Activated CD8-positive, alpha-beta T cell treated with anti-CD3 and anti-CD28 coated beads for 36 hours (primary cell): ENCODE results near the gene DCC. TPM values are rescaled to one million over a fixed set of nuclear protein-coding genes. Genes with fewer than 3 reads are reported as not detected.

Experiments
- ATAC-seq: fragments of 200-7000 bp; cut with Tn5 transposase; one replicate; pipeline ENCODE4 v1.10.0; 2021; ENCODE audit warnings: mild to moderate bottlenecking, moderate library complexity
- CTCF ChIA-PET: fragments of 350-600 bp; sonication (Branson Sonifier 250); formaldehyde crosslinking; loops from one replicate; lab custom pipeline; 2021; ENCODE audit warnings: antibody characterized with exemption; lab: Charles Lee
- POLR2A ChIA-PET: fragments of 350-600 bp; sonication (Branson Sonifier 250); formaldehyde crosslinking; loops from one replicate; lab custom pipeline; 2021; ENCODE audit warnings: antibody characterized with exemption; lab: Charles Lee
- DNase-seq: peaks from one replicate; pipeline ENCODE4 v3.0.0-alpha.2; 2020
- H3K27ac Mint-ChIP-seq: one replicate; pipeline ENCODE4 v1.8.0; 2021; ENCODE audit warnings: mild to moderate bottlenecking, mixed read lengths
- H3K27me3 Mint-ChIP-seq: one replicate; pipeline ENCODE4 v1.8.0; 2021; ENCODE audit warnings: mixed read lengths
- H3K36me3 Mint-ChIP-seq: one replicate; pipeline ENCODE4 v1.8.0; 2021; ENCODE audit warnings: low read depth, mixed read lengths
- H3K4me1 Mint-ChIP-seq: one replicate; pipeline ENCODE4 v1.8.0; 2021; ENCODE audit warnings: low read depth, mixed read lengths
- H3K4me3 Mint-ChIP-seq: one replicate; pipeline ENCODE4 v1.8.0; 2021; ENCODE audit warnings: mild to moderate bottlenecking, moderate library complexity, mixed read lengths
- H3K9me3 Mint-ChIP-seq: one replicate; pipeline ENCODE4 v1.8.0; 2021; ENCODE audit warnings: mixed read lengths
- intact Hi-C: fragments of 100-400 bp; cut with micrococcal nuclease; formaldehyde crosslinking; loops from one replicate; pipeline ENCODE4 v1.10.0; 2022
- total RNA-seq, 2 experiments: library from RNA; stranded (reverse); gene quantifications; one replicate each; pipeline ENCODE4 v1.2.3, GENCODE V29; 2021
- TF ChIP-seq, protein P1 (sequence below): fragments of 200-600 bp; IDR thresholded peaks from one replicate; pipeline ENCODE4 v1.8.0; 2022; ENCODE audit warnings: antibody characterized with exemption, mild to moderate bottlenecking

Gene DCC
- total RNA-seq, 2 experiments from 2014 or later = not detected

DNA sequence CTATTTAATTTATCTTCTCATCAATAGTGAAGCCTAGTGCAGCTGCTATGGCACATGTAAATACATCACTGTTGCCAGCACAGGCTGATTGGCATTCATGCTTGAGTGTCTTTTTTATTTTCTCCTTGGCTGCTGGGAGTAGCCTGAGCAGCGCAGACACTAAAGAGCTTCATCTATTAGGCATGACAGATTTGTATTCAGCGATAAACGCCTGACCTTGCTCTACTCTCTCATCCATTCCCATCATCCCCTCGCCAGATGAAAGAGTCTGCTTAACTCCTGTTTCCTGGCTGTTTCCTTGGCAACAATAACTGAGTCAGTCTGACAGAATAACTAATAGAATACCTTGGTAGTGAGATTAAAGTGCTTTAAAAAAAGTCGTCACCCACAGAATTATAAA lies 753.6 kb downstream of the DCC start:
- ChIA-PET POLR2A (no interaction called here), CTCF (no interaction called here)
- intact Hi-C loops = no loop called here
- H3K4me3 Mint-ChIP-seq = no peak overlapping the region
- H3K9me3 Mint-ChIP-seq = no peaks in the 10 kb centered on the region
- H3K27me3 Mint-ChIP-seq = no peaks in the 10 kb centered on the region
- H3K27ac Mint-ChIP-seq = no peak overlapping the region
- DNase-seq = no peak
- ATAC-seq = no peak
- TF ChIP-seq, protein P1, sequence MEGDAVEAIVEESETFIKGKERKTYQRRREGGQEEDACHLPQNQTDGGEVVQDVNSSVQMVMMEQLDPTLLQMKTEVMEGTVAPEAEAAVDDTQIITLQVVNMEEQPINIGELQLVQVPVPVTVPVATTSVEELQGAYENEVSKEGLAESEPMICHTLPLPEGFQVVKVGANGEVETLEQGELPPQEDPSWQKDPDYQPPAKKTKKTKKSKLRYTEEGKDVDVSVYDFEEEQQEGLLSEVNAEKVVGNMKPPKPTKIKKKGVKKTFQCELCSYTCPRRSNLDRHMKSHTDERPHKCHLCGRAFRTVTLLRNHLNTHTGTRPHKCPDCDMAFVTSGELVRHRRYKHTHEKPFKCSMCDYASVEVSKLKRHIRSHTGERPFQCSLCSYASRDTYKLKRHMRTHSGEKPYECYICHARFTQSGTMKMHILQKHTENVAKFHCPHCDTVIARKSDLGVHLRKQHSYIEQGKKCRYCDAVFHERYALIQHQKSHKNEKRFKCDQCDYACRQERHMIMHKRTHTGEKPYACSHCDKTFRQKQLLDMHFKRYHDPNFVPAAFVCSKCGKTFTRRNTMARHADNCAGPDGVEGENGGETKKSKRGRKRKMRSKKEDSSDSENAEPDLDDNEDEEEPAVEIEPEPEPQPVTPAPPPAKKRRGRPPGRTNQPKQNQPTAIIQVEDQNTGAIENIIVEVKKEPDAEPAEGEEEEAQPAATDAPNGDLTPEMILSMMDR = no peak
- H3K4me1 Mint-ChIP-seq = no peaks in the 10 kb centered on the region
- no peaks in the 10 kb centered on the region for H3K36me3 Mint-ChIP-seq

DNA sequence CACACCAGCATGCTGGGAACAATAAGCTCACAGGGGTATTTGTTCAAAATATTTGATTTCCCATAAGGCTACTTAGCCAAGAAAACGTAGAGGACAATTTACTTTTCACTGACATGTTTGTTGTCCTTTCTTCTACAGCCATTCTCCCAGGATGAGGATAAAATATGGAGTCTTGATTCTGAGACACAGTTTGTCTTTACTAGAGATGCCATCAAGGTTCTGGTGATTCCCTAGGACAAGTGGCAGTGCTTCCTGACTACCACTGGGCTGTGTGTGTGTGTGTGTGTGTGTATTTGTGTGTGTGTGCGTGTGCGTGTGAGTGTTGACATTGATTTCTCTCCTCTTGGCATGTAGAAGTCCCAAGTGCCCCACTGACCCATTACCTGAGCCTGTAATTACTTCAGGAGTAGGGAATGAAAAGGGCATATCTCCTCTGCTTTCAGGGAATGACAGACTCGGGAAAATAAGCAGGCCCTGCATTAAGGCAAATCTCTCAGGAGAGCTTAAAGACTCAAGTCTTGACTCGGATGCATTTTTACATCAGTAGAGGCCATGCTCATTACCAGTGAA lies 761.6 kb downstream of the DCC start:
- peaks cover 6% of the 10 kb centered on the region for H3K9me3 Mint-ChIP-seq
- intact Hi-C loops = no loop called here
- TF ChIP-seq, protein P1 = no peak
- DNase-seq (no peak), ATAC-seq (no peak)
- POLR2A ChIA-PET = no interaction called here
- no peak overlapping the region for H3K4me3 Mint-ChIP-seq
- H3K4me1 Mint-ChIP-seq = no peaks in the 10 kb centered on the region
- H3K36me3 Mint-ChIP-seq = no peaks in the 10 kb centered on the region
- no peaks in the 10 kb centered on the region for H3K27me3 Mint-ChIP-seq
- CTCF ChIA-PET = no interaction called here
- no peak overlapping the region for H3K27ac Mint-ChIP-seq

DNA sequence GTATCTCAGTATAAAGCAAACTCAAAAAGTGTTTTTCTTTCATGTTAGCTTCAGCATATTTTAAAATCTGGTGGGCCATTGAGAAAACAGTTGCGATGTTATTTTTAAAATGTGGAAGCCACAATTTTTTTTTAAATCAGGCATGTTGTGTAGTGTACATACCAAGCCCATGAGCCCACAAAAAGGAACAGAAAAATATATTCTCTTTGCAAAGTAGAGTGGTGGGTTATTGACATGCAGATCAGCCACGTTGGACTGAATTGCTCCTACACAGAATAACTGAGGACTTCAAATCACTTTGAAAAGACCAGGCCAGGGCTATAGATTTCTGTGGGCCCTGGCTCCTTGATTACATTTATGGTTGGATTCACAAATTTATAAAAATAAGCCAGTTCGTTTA lies 774.4 kb downstream of the DCC start:
- ATAC-seq (no peak), DNase-seq (no peak)
- Mint-ChIP-seq H3K4me3 (no peak overlapping the region), H3K27me3 (no peaks in the 10 kb centered on the region), H3K9me3 (peaks cover 3% of the 10 kb centered on the region), H3K4me1 (no peaks in the 10 kb centered on the region), H3K27ac (no peak overlapping the region), H3K36me3 (no peaks in the 10 kb centered on the region)
- ChIA-PET CTCF (no interaction called here), POLR2A (no interaction called here)
- intact Hi-C loops = no loop called here
- TF ChIP-seq, protein P1 = no peak

DNA sequence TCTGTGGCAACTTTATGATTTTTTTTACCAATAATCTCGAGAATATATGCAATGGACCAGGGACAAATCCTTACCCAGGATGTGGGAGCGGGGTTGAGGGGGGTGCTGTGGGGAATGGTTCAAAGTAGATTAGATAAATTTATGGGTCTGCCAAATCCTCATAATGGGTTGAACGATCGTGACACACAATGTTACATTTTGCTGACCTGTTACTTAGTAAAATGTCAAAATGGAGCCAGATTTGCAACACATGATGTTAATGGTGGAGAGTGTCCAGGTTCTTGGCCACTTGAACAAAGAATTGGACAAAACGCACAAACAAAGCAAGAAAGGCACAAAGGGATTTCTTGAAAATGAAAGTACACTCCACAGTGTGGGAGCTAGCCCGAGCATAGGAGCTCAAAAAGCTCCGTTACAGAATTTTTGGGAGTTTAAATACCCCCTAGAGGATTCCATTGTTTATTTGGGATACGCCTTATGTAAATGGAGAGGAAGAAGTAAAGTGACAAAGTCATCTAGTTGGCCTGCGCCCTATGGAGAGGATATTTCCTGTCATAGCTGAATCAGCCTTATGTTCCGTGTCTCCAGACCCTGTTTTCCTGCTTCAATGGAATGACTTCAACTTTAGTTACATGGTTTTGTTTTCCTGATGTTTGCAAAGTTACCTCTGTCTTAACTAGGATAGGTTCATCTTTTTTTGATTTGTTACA lies 776.0 kb downstream of the DCC start:
- Mint-ChIP-seq H3K4me1 (no peaks in the 10 kb centered on the region), H3K9me3 (no peaks in the 10 kb centered on the region), H3K4me3 (no peak overlapping the region), H3K27ac (no peak overlapping the region), H3K36me3 (no peaks in the 10 kb centered on the region), H3K27me3 (no peaks in the 10 kb centered on the region)
- TF ChIP-seq, protein P1 = no peak
- DNase-seq (no peak), ATAC-seq (no peak)
- POLR2A ChIA-PET = no interaction called here
- CTCF ChIA-PET = no interaction called here
- intact Hi-C loops = no loop called here

DNA sequence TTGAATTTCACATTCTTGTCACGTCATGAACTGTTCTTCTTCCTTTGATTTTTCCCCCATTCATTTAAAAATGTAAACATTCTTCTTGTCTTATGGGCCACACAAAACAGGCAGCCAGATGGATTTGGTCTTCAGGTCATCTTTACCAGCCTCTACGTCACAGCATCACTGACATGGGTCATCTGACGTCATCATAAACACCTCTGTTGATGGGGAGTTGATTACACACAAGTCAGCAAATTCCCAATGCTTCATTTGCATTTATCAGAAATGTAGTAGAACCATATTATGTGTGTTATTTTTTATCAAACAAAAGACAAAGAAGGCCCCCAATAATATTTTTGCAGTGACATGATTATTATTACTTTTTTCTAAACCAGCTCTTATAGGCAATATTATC lies 777.9 kb downstream of the DCC start:
- Mint-ChIP-seq H3K9me3 (peaks cover 2% of the 10 kb centered on the region), H3K4me1 (no peaks in the 10 kb centered on the region), H3K27me3 (no peaks in the 10 kb centered on the region), H3K4me3 (no peak overlapping the region), H3K27ac (no peak overlapping the region), H3K36me3 (no peaks in the 10 kb centered on the region)
- no peak for ATAC-seq
- CTCF ChIA-PET = no interaction called here
- DNase-seq = no peak
- intact Hi-C loops = no loop called here
- POLR2A ChIA-PET = no interaction called here
- TF ChIP-seq, protein P1 = no peak
